ENCODE data around the gene FANCI.
A peak's percentile ranks its signal among the peaks of the same experiment; 100 is the strongest.

The FANCI gene

GRCh38 chr15:89243691-89244573 lies at the start of gene FANCI:
FANCI (plus strand) TSS chr15:89243979; CDS start chr15:89247648, 3,669 bp downstream.
- peak; percentile 98 for DNase-seq

DNA sequence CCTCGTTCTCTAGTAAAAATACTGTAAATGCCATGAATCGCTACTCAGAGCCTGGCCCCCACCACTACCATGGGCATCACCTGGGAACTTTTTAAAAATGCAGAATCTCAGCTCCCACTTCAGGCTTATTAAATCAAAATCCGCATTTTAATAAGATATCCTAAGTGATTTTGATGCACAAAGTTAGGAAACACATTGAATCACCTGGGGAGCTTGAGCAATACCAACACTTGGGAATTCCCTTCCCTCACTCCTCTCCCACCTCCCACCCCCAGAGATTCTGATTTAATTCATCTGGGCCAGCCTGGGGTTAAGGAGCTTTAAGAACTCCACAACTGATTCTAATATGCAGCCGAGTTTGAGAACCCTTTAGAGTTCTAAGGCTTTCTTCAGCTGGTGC lies 49.2 kb upstream of the FANCI start:
- DNase-seq = no peak

- no peak for DNase-seq
Observed at GRCh38 chr15:89195836-89196235, 47.9 kb upstream of the FANCI start.

DNA sequence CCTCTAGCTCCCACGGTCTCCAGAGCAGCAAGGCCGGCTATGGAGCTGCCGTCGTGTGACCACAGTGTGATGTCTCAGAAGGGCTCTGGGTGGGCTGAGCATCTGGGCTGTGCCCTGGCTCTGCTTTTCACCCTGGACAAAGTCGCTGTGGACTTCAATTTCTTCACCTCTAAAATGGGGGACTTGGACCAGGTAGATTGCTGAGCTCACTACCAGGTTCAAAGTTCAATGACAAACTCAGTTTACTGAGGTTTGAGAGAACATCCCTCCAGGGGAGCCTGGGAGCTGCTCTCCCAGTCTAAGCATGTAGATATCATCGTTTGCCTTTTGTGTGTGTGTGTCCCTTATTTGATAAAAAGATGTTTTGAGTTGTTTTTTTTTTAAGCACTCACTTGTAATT lies 47.5 kb upstream of the FANCI start:
- no peak for DNase-seq

- DNase-seq = no peak
Observed at GRCh38 chr15:89196994-89197393, 46.8 kb upstream of the FANCI start.

DNA sequence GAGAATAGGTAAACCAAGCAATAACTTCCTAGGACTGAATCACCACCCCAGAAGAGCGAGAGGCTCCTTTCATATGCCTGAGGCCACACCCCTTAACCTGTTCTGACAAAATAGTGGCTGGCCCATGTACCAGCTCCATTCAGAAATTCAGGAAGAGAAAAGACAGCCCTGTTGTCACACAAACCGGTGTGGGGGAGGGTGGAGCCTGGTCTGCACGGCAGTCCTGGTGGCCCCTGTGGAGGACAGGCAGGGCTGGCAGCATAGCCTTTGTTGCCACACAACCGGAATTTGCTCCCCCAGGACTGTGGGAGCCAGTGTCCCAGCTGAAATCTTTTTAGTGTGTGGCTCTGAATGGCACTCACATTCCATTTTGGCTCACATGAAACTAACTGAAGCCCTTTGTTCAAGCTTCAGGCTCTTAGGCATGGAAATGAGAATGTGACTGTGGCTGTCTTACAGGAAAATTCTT lies 46.2 kb upstream of the FANCI start:
- no peak for DNase-seq

- DNase-seq = no peak
Observed at GRCh38 chr15:89198196-89198595, 45.6 kb upstream of the FANCI start.

DNA sequence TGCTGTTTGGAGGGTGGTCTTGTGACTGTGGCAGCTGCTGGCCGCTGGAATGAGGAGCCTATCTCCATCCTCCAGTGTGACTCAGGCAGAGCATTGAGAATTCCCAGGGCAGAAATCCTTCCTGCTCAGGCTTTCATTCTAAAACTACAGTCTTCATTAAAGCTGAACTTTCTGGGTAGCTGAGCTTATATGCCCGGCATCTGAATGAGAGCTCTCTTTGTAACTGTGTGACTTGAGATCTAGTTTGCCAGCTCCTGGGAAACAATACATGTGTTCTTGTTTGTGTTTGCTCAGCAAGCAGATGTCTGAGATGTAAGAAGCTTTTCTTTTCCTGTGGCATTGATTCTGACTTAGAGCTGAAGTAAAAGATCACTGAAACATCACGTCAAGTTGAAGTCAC lies 44.8 kb upstream of the FANCI start:
- no peak for DNase-seq

DNA sequence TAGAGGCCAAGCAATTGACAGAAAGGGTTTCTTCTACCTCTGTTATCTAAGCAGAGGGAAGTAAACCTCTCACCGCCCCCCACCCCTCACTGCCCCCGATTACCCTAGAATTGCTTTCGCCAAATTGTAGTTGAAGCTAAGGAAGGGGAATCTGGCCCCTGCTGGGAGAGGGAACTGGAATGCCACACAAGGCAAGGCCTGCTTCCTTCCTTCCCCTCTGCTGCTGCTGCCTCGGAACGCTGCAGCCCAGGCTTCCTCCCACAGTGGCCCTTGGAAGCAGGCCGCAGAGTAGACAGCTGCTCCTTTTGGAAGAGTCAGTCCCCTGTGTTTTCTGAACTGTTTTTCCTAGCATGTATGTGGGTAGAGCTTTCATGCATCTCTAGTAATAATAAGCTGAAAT lies 44.0 kb upstream of the FANCI start:
- DNase-seq = no peak

GRCh38 chr15:89200182-89200581 lies 43.6 kb upstream of the FANCI start:
- DNase-seq = no peak

GRCh38 chr15:89201465-89202005 lies 42.2 kb upstream of the FANCI start:
- DNase-seq = no peak

- DNase-seq = no peak
Observed at GRCh38 chr15:89203705-89204273, 40.0 kb upstream of the FANCI start.

GRCh38 chr15:89205991-89206585 lies 37.7 kb upstream of the FANCI start:
- DNase-seq = no peak

- peak; percentile 50 for DNase-seq
Observed at GRCh38 chr15:89206908-89207331, 36.9 kb upstream of the FANCI start.

DNA sequence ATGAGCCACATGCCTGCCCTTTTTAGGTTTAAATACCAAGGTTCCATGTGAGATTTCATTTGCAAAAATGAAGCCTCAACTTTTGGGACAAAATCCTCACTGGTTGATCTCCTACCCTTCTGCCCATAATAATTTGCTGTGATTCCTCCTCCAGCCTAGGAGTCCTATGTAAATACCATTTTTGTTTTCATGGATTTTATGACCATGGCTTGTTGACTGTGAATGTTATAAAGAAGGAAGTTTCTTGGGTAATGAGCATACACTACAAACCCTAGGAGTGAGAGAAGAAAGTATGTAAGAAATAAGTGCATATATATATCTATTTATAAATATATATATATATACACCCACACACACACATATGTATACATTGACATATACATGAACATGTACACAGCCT lies 35.5 kb upstream of the FANCI start:
- no peak for DNase-seq

- no peak for DNase-seq
Observed at GRCh38 chr15:89209057-89209456, 34.7 kb upstream of the FANCI start.

DNA sequence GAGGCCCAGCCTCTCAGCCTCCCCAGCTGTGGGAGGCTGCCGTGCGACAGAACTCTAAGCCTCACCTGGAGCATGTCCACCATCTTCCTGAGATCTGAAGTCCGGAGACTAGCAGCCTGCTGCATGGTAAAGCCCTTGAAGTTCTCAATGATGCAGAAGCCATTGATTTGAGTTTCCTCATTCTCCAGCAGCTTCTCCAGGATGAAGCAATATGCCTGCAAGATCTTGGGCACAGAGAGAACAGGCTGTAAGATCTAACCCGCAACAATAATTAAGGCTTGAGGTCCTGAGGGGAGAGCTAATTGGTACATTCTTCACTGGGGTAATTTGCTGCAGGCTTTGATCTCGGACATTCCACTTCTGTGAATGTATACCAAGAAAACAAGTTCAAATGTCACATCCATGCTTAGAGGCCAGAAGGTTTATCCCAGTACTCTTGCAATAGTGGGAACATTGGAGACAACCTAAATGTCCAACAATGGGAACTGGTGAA lies 32.1 kb upstream of the FANCI start:
- DNase-seq = no peak

DNA sequence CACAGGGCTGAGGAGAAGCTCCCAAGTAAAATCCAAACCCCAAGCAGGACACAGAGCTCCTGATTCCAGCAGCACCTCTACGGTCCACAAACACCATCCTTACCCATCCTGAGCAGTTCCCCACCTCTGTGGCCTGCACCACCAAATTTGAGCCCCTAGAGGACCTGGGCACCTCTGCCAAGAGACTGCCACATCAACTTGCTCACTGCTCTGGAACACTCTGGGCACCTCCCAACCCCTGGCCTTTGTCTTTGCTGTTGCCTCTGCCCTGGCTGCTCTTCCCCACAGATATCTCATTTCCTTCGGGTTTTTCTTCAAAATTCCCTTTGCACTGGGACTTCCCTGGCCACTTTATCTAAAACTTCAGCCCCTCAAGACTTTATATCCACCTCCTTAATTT lies 28.2 kb upstream of the FANCI start:
- no peak for DNase-seq

GRCh38 chr15:89217031-89217430 lies 26.7 kb upstream of the FANCI start:
- no peak for DNase-seq

- DNase-seq = no peak
Observed at GRCh38 chr15:89217686-89218376, 25.9 kb upstream of the FANCI start.

GRCh38 chr15:89218531-89218930 lies 25.2 kb upstream of the FANCI start:
- no peak for DNase-seq

- DNase-seq = no peak
Observed at GRCh38 chr15:89221543-89221942, 22.2 kb upstream of the FANCI start, which contains the start of gene RLBP1. RLBP1 (minus strand) TSS chr15:89221579; CDS start chr15:89218975, 2,604 bp downstream.

DNA sequence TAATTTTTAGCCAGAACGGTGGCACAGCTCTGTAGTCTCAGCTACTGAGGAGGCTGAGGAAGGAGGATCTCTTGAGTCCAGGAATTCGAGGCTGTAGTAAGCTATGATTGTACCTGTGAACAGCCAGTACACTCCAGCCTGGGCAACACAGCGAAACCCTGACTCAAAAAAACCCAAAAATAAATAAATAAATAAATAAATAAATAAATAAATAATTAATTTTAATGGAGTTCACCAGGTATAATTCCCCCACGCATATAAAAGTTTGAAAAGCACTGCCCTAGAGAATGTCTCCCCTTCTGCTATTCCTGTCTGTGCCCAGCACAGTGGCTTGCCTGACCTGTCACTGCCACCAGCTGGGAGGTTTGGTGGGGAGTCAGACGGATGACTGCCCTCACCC lies 18.2 kb upstream of the FANCI start:
- DNase-seq = no peak

Measured in NCI-H226 (cell line).